ENCODE data around the gene TSPAN16. TPM values are rescaled to one million over a fixed set of nuclear protein-coding genes. Genes with fewer than 3 reads are reported as not detected.
A peak's percentile ranks its signal among the peaks of the same experiment; 100 is the strongest.

TSPAN16 gene
- total RNA-seq, 4 donors from 2014 or later, result not detected

GRCh38 chr19:11321191-11322126 is 25.5 kb downstream of the TSPAN16 start:
- DNase-seq (ENCODE audit: low spot score in 2 of 2), result no peak
- no peak for TF ChIP-seq EP300 (IDR thresholded peaks at IDR 0.05)
- no peak for TF ChIP-seq CTCF (IDR thresholded peaks at IDR 0.05)
- TF ChIP-seq POLR2A (IDR thresholded peaks at IDR 0.05), result no peak
- no peak for TF ChIP-seq POLR2AphosphoS5 (IDR thresholded peaks at IDR 0.05)
- H3K36me3 ChIP-seq, result peaks cover 15% of the 10 kb centered on the region
- H3K4me1 ChIP-seq, result peaks cover 59% of the 10 kb centered on the region
- 76% methylated on average over 14 of the region's 14 CpGs for WGBS
- H3K4me3 ChIP-seq, result no peak overlapping the region
- no peaks in the 10 kb centered on the region for H3K9me3 ChIP-seq
- H3K27me3 ChIP-seq, result no peaks in the 10 kb centered on the region
- H3K27ac ChIP-seq, result no peak overlapping the region

GRCh38 chr19:11322269-11323024 is 26.5 kb downstream of the TSPAN16 start:
- Histone ChIP-seq H3K27me3 (no peaks in the 10 kb centered on the region), H3K4me1 (peaks cover 59% of the 10 kb centered on the region), H3K27ac (no peak overlapping the region), H3K4me3 (no peak overlapping the region), H3K36me3 (peaks cover 25% of the 10 kb centered on the region), H3K9me3 (no peaks in the 10 kb centered on the region)
- DNase-seq (ENCODE audit: low spot score in 2 of 2), result no peak
- TF ChIP-seq POLR2AphosphoS5 (IDR thresholded peaks at IDR 0.05) (no peak), POLR2A (IDR thresholded peaks at IDR 0.05) (no peak), EP300 (IDR thresholded peaks at IDR 0.05) (no peak), CTCF (IDR thresholded peaks at IDR 0.05) (no peak)
- 46% methylated on average over 7 of the region's 7 CpGs for WGBS

GRCh38 chr19:11323601-11324078 is 27.7 kb downstream of the TSPAN16 start:
- Histone ChIP-seq H3K27ac (peak overlapping the region; percentile 43), H3K4me3 (no peak overlapping the region), H3K27me3 (no peaks in the 10 kb centered on the region), H3K9me3 (no peaks in the 10 kb centered on the region), H3K4me1 (peaks cover 55% of the 10 kb centered on the region), H3K36me3 (peaks cover 36% of the 10 kb centered on the region)
- no peak for DNase-seq (ENCODE audit: low spot score in 2 of 2)
- no peak for TF ChIP-seq POLR2AphosphoS5 (IDR thresholded peaks at IDR 0.05)
- TF ChIP-seq POLR2A (IDR thresholded peaks at IDR 0.05), result no peak
- no peak for TF ChIP-seq CTCF (IDR thresholded peaks at IDR 0.05)
- TF ChIP-seq EP300 (IDR thresholded peaks at IDR 0.05), result no peak
- WGBS, result 44% methylated on average over 3 of the region's 5 CpGs

GRCh38 chr19:11324079-11324661 is 28.2 kb downstream of the TSPAN16 start:
- no peaks in the 10 kb centered on the region for H3K9me3 ChIP-seq
- DNase-seq (ENCODE audit: low spot score in 2 of 2), result peak; percentile 87 to 90
- peaks cover 52% of the 10 kb centered on the region for H3K4me1 ChIP-seq
- WGBS, result 2% methylated on average over 10 of the region's 10 CpGs
- H3K4me3 ChIP-seq, result no peak overlapping the region
- TF ChIP-seq POLR2A (IDR thresholded peaks at IDR 0.05), result no peak
- TF ChIP-seq POLR2AphosphoS5 (IDR thresholded peaks at IDR 0.05), result peak; percentile 19 to 94 (median 88)
- peaks cover 42% of the 10 kb centered on the region for H3K36me3 ChIP-seq
- H3K27ac ChIP-seq, result peak overlapping the region; percentile 43
- H3K27me3 ChIP-seq, result no peaks in the 10 kb centered on the region

- Histone ChIP-seq H3K27me3 (no peaks in the 10 kb centered on the region), H3K9me3 (no peaks in the 10 kb centered on the region), H3K4me1 (peaks cover 47% of the 10 kb centered on the region), H3K36me3 (peaks cover 47% of the 10 kb centered on the region), H3K4me3 (no peak overlapping the region), H3K27ac (peak overlapping the region; percentile 43)
- WGBS, result 57% methylated on average over 12 of the region's 17 CpGs
- DNase-seq (ENCODE audit: low spot score in 2 of 2), result no peak
- TF ChIP-seq POLR2AphosphoS5 (IDR thresholded peaks at IDR 0.05) (no peak), POLR2A (IDR thresholded peaks at IDR 0.05) (no peak), CTCF (IDR thresholded peaks at IDR 0.05) (no peak), EP300 (IDR thresholded peaks at IDR 0.05) (no peak)
Observed at GRCh38 chr19:11324748-11325389, 28.9 kb downstream of the TSPAN16 start.

Data from suprapubic skin (tissue), 4 donors.